GM23248 (cell line): ENCODE results near the gene COG7. TPM values are rescaled to one million over a fixed set of nuclear protein-coding genes. Genes with fewer than 3 reads are reported as not detected.

ENCODE experiments used
- DNase-seq: peaks from one replicate; pipeline ENCODE4 v3.0.0-alpha.2; 2015
- H2AFZ ChIP-seq: fragments of 200-600 bp; sonication (generic); 2 replicates; pipeline ENCODE4 v1.6.1; 2016; ENCODE audit warnings: antibody characterized with exemption
- H3F3A ChIP-seq: fragments of 200-600 bp; sonication (generic); 2 replicates; pipeline ENCODE4 v1.6.1; 2016; ENCODE audit warnings: mild to moderate bottlenecking, antibody characterized with exemption, mixed run types; ENCODE audit not compliant: insufficient read depth
- H3K27ac ChIP-seq: fragments of 200-600 bp; sonication (generic); 2 replicates; pipeline ENCODE4 v1.5.1; 2016; ENCODE audit warnings: mild to moderate bottlenecking
- H3K27me3 ChIP-seq: fragments of 200-600 bp; sonication (generic); replicated peaks from 2 replicates; pipeline ENCODE4 v1.6.1; 2016; ENCODE audit warnings: mild to moderate bottlenecking; ENCODE audit not compliant: insufficient read depth
- H3K36me3 ChIP-seq: fragments of 200-600 bp; sonication (generic); 2 replicates; pipeline ENCODE4 v1.6.1; 2016; ENCODE audit warnings: low read depth, mild to moderate bottlenecking
- H3K4me1 ChIP-seq: fragments of 200-600 bp; sonication (generic); 2 replicates; pipeline ENCODE4 v1.6.1; 2016; ENCODE audit warnings: mild to moderate bottlenecking; ENCODE audit not compliant: insufficient read depth
- H3K4me2 ChIP-seq: fragments of 200-600 bp; sonication (generic); one replicate; pipeline ENCODE4 v1.6.1; 2016; ENCODE audit warnings: mild to moderate bottlenecking; ENCODE audit not compliant: unreplicated experiment
- H3K4me3 ChIP-seq: fragments of 200-600 bp; sonication (generic); 2 replicates; pipeline ENCODE4 v1.5.1; 2016; ENCODE audit warnings: mild to moderate bottlenecking
- H3K79me2 ChIP-seq: fragments of 200-600 bp; sonication (generic); 2 replicates; pipeline ENCODE4 v1.6.1; 2016; ENCODE audit warnings: mild to moderate bottlenecking; ENCODE audit not compliant: insufficient read depth
- H3K9ac ChIP-seq: fragments of 200-600 bp; sonication (generic); 2 replicates; pipeline ENCODE4 v1.6.1; 2016; ENCODE audit warnings: mild to moderate bottlenecking
- H3K9me2 ChIP-seq: fragments of 200-600 bp; sonication (generic); 2 replicates; pipeline ENCODE4 v1.6.1; 2016; ENCODE audit warnings: mixed run types, mild to moderate bottlenecking, moderate library complexity; ENCODE audit not compliant: insufficient read depth
- H3K9me3 ChIP-seq: fragments of 200-600 bp; sonication (generic); one replicate; pipeline ENCODE4 v1.6.1; 2017; ENCODE audit warnings: low read depth
- H4K20me1 ChIP-seq: fragments of 200-600 bp; sonication (generic); 2 replicates; pipeline ENCODE4 v1.6.0; 2016; ENCODE audit not compliant: insufficient read depth
- EZH2 ChIP-seq: fragments of 200-600 bp; sonication (generic); IDR thresholded peaks from 2 replicates; pipeline ENCODE4 v1.6.1; 2018; ENCODE audit warnings: antibody characterized with exemption, mild to moderate bottlenecking; ENCODE audit not compliant: insufficient read depth, poor library complexity, severe bottlenecking
- EZH2phosphoT487 ChIP-seq: fragments of 200-600 bp; sonication (generic); IDR thresholded peaks from 2 replicates; pipeline ENCODE4 v1.6.1; 2018; ENCODE audit warnings: antibody characterized with exemption, moderate library complexity, mild to moderate bottlenecking, low read depth; ENCODE audit not compliant: insufficient read depth
- WGBS, 2 experiments: methylation state at CpG; one replicate each; pipeline ENCODE4 v1.1.6; 2015 to 2017; ENCODE audit warnings: low lambda C conversion rate in 2 of 2, low coverage in 1 of 2; ENCODE audit errors: missing lambda C conversion rate in 2 of 2; 5-methylcytosine and 5-hydroxymethylcytosine counted together
- in situ Hi-C: fragments of 300-500 bp; cut with MboI; formaldehyde crosslinking; loops from 2 replicates; pipeline ENCODE4 v1.15.0; 2020
- polyA plus RNA-seq: library from polyadenylated mRNA; unstranded; fragments of >200 nt; fragmentation: Nextera tagmentation; extraction: Ambion mirVana; gene quantifications from 2 replicates; pipeline ENCODE4 v1.2.1, GENCODE V29; 2016
- small RNA-seq: library from RNA; depleted of rRNA; stranded (forward); fragments of <200 nt; gene quantifications from one replicate; pipeline ENCODE3, GENCODE V24; 2014; ENCODE audit warnings: low read depth, low replicate concordance
- total RNA-seq: library from RNA; depleted of rRNA; stranded (reverse); fragments of >200 nt; shearing (Covaris generic); gene quantifications from 2 replicates; pipeline ENCODE4 v1.2.3, GENCODE V29; 2014; rRNA removed

COG7 gene
- total and polyA plus RNA-seq, 2 experiments from 2014 or later = 14.6 to 15.6 TPM

DNA sequence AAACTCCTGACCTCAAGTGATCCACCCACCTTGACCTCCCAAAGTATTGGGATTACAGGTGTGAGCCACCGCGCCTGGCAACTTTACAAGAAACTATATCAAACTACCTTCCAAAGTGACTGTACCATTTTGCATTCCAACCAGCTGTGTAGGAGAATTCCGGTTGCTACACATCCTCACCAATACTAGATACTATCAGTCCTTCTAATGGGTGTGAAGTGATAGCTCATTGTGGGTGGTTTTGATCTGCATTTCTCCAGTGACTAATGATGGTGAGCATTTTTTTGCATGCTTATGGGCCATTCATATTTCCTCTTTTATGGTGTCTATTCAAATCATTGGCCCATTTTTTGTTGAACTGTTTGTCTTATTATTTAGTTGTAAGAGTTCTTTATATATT lies 113.2 kb downstream of the COG7 start:
- Histone ChIP-seq H3K9ac (no peak overlapping the region), H3K4me3 (no peak overlapping the region), H3K9me3 (no peaks in the 10 kb centered on the region), H3K27me3 (no peaks in the 10 kb centered on the region; the same call in 1 of the 2 replicates), H3K36me3 (no peaks in the 10 kb centered on the region), H3K27ac (no peak overlapping the region), H3K4me1 (no peaks in the 10 kb centered on the region), H4K20me1 (no peaks in the 10 kb centered on the region), H3K9me2 (no peaks in the 10 kb centered on the region), H3K79me2 (no peaks in the 10 kb centered on the region), H3F3A (no peaks in the 10 kb centered on the region), H2AFZ (no peak overlapping the region), H3K4me2 (no peak overlapping the region)
- no peak for DNase-seq
- TF ChIP-seq EZH2phosphoT487 = no peak
- no peak for TF ChIP-seq EZH2
- WGBS, 2 experiments = 31 to 42% methylated on average over 3 of the region's 3 CpGs
- in situ Hi-C loops = no loop called here

Small RNA genes lying within 50 kb of the gene (small RNA-seq; reads per million reads assigned to genes)
- not detected for gene RF00072

Other genes with a start within 250 kb of the COG7 start
- gene SCNN1B, start 150.9 kb downstream of the COG7 start, total RNA-seq = not detected in 2 replicates
- gene SCNN1B, start 150.9 kb downstream of the COG7 start, polyA plus RNA-seq = not detected in 2 replicates
- 9.6 and 13.0 TPM in 2 replicates for gene GGA2, start 57.3 kb upstream of the COG7 start, total RNA-seq
- 16.0 and 17.7 TPM in 2 replicates for gene GGA2, start 57.3 kb upstream of the COG7 start, polyA plus RNA-seq
- gene EARS2, start 104.2 kb upstream of the COG7 start, total RNA-seq = 23.4 and 27.1 TPM in 2 replicates
- gene EARS2, start 104.2 kb upstream of the COG7 start, polyA plus RNA-seq = 15.3 and 15.6 TPM in 2 replicates
- gene UBFD1, start 104.5 kb upstream of the COG7 start, total RNA-seq = 129 and 160 TPM in 2 replicates
- gene UBFD1, start 104.5 kb upstream of the COG7 start, polyA plus RNA-seq = 47.7 and 50.2 TPM in 2 replicates
- 78.9 and 118 TPM in 2 replicates for gene NDUFAB1, start 143.1 kb upstream of the COG7 start, total RNA-seq
- 234 and 235 TPM in 2 replicates for gene NDUFAB1, start 143.1 kb upstream of the COG7 start, polyA plus RNA-seq
- gene PALB2, start 188.1 kb upstream of the COG7 start, total RNA-seq = 5.4 and 15.3 TPM in 2 replicates
- gene PALB2, start 188.1 kb upstream of the COG7 start, polyA plus RNA-seq = 7.8 and 8.5 TPM in 2 replicates
- gene DCTN5, start 188.3 kb upstream of the COG7 start, total RNA-seq = 38.2 and 41.9 TPM in 2 replicates
- 47.6 and 49.7 TPM in 2 replicates for gene DCTN5, start 188.3 kb upstream of the COG7 start, polyA plus RNA-seq
- 17.2 and 20.0 TPM in 2 replicates for gene PLK1, start 225.7 kb upstream of the COG7 start, total RNA-seq
- 32.7 and 34.6 TPM in 2 replicates for gene PLK1, start 225.7 kb upstream of the COG7 start, polyA plus RNA-seq